Endothelial cell of umbilical vein (primary cell): ENCODE results near the gene TMEM108. TPM values are rescaled to one million over a fixed set of nuclear protein-coding genes. Genes with fewer than 3 reads are reported as not detected.

Source experiments
- BruUV-seq: library from RNA; stranded (reverse); fragments of 400-500 nt; replicated peaks from 2 replicates; lab custom pipeline; 2021; lab: Mats Ljungman, UMichigan
- CTCF ChIA-PET: fragments of 300-600, 350-600 bp; sonication (Branson Sonifier 250); formaldehyde crosslinking; loops from one replicate; lab custom pipeline; 2021; ENCODE audit warnings: antibody characterized with exemption, inconsistent platforms; lab: Charles Lee
- POLR2A ChIA-PET: fragments of 300-600, 350-600 bp; sonication (Branson Sonifier 250); formaldehyde crosslinking; loops from one replicate; lab custom pipeline; 2021; ENCODE audit warnings: antibody characterized with exemption, inconsistent platforms; lab: Charles Lee
- DNase-seq: peaks from one replicate; pipeline ENCODE4 v3.0.0-alpha.2; 2011; ENCODE audit warnings: low read depth, low spot score
- FAIRE-seq: peaks from 2 replicates; lab custom pipeline; 2011; peaks lifted over from hg19 to GRCh38; lab: Jason Lieb, UNC
- H2AFZ ChIP-seq: 2 replicates; pipeline ENCODE4 v1.6.0; 2012; ENCODE audit warnings: low read depth, low read length, control low read depth, inconsistent platforms
- H3K27ac ChIP-seq: 2 replicates; pipeline ENCODE4 v1.5.1; 2011; ENCODE audit warnings: low read depth, mild to moderate bottlenecking, control low read depth, low read length, moderate library complexity; ENCODE audit not compliant: insufficient read depth
- H3K27me3 ChIP-seq, 2 experiments: 2 replicates each; pipeline versions ENCODE4 v1.6.0 to v1.6.1; 2011; ENCODE audit warnings: low read length in 2 of 2, mixed read lengths in 1 of 2; ENCODE audit not compliant: control insufficient read depth in 2 of 2, insufficient read depth in 2 of 2
- H3K36me3 ChIP-seq, 2 experiments: 2 replicates in 1 of 2; 3 replicates in 1 of 2; pipeline ENCODE4 v1.5.1; 2011; ENCODE audit warnings: low read length in 2 of 2, mild to moderate bottlenecking in 1 of 2, moderate library complexity in 1 of 2; ENCODE audit not compliant: control insufficient read depth in 2 of 2, insufficient read depth in 2 of 2; ENCODE audit errors: extremely low read depth in 1 of 2
- H3K4me1 ChIP-seq: 3 replicates; pipeline ENCODE4 v1.5.1; 2011; ENCODE audit warnings: mild to moderate bottlenecking, low read length; ENCODE audit not compliant: control insufficient read depth, insufficient read depth; ENCODE audit errors: extremely low read depth
- H3K4me2 ChIP-seq: 2 replicates; pipeline ENCODE4 v1.6.1; 2011; ENCODE audit warnings: low read length, control low read depth, mixed read lengths; ENCODE audit not compliant: insufficient read depth
- H3K4me3 ChIP-seq, 3 experiments: fragments of 200-600 bp in 1 of 3; sonication (generic), shearing (Covaris generic) in 1 of 3; replicated peaks in 1 of 3; 2 replicates each; pipeline ENCODE4 v1.5.1; 2011 to 2016; ENCODE audit warnings: control low read depth in 3 of 3, low read length in 3 of 3, mild to moderate bottlenecking in 2 of 3, inconsistent platforms in 1 of 3, low read depth in 1 of 3, moderate library complexity in 1 of 3; ENCODE audit not compliant: insufficient read depth in 1 of 3
- H3K79me2 ChIP-seq: 2 replicates; pipeline ENCODE4 v1.6.0; 2012; ENCODE audit warnings: low read length, inconsistent platforms; ENCODE audit not compliant: control insufficient read depth, insufficient read depth
- H3K9ac ChIP-seq: replicated peaks from 2 replicates; pipeline ENCODE3; 2011; ENCODE audit warnings: low read length, control low read depth; ENCODE audit not compliant: insufficient read depth; ENCODE audit errors: extremely low read depth
- H3K9me1 ChIP-seq: replicated peaks from 3 replicates; pipeline ENCODE4 v1.6.0; 2011; ENCODE audit warnings: mild to moderate bottlenecking, low read length; ENCODE audit not compliant: control insufficient read depth, insufficient read depth; ENCODE audit errors: extremely low read depth
- H3K9me3 ChIP-seq: replicated peaks from 2 replicates; pipeline ENCODE4 v1.5.1; 2012; ENCODE audit warnings: low read length, inconsistent platforms; ENCODE audit not compliant: control insufficient read depth, insufficient read depth
- H4K20me1 ChIP-seq: replicated peaks from 2 replicates; pipeline ENCODE3; 2011; ENCODE audit warnings: mild to moderate bottlenecking, low read length; ENCODE audit not compliant: control insufficient read depth, insufficient read depth; ENCODE audit errors: extremely low read depth
- EZH2 ChIP-seq: IDR thresholded peaks from 2 replicates; pipeline ENCODE4 v1.6.1; 2012; ENCODE audit warnings: borderline replicate concordance, low read depth, mild to moderate bottlenecking, moderate library complexity, low read length, inconsistent platforms; ENCODE audit not compliant: severe bottlenecking
- FOS ChIP-seq: IDR thresholded peaks from 2 replicates; pipeline ENCODE4 v1.6.1; 2011; ENCODE audit warnings: mild to moderate bottlenecking, low read length, moderate library complexity, borderline replicate concordance; ENCODE audit not compliant: insufficient read depth
- GATA2 ChIP-seq: IDR thresholded peaks from 2 replicates; pipeline ENCODE4 v1.7.0; 2011; ENCODE audit warnings: low read depth, mild to moderate bottlenecking, moderate library complexity, mixed read lengths, low read length; ENCODE audit not compliant: insufficient read length, insufficient read depth
- JUN ChIP-seq: IDR thresholded peaks from 2 replicates; pipeline ENCODE4 v1.6.1; 2011; ENCODE audit warnings: borderline replicate concordance, low read depth; ENCODE audit not compliant: insufficient read length, insufficient read depth
- MAX ChIP-seq: IDR thresholded peaks from 2 replicates; pipeline ENCODE4 v1.6.1; 2011; ENCODE audit not compliant: insufficient read depth, insufficient read length
- POLR2A ChIP-seq: IDR thresholded peaks from 2 replicates; pipeline ENCODE4 v1.6.1; 2012; ENCODE audit warnings: low read depth, mild to moderate bottlenecking, control low read depth, low read length
- POLR2AphosphoS5 ChIP-seq: IDR thresholded peaks from 2 replicates; pipeline ENCODE4 v1.6.1; 2012; ENCODE audit warnings: low read depth, mild to moderate bottlenecking, control low read depth, low read length, moderate library complexity; ENCODE audit not compliant: insufficient read depth
- dilution Hi-C: fragments of 300-500 bp; cut with MboI; formaldehyde crosslinking; loops from one replicate; pipeline ENCODE4 v1.15.0; 2019; ENCODE audit warnings: low sequenced_read_pairs; ENCODE audit not compliant: extremely low pct_ligation_motif_present
- intact Hi-C: fragments of 100-400 bp; cut with micrococcal nuclease; formaldehyde crosslinking; loops from one replicate; pipeline ENCODE4 v1.10.0; 2022
- polyA plus RNA-seq, 4 experiments: library from polyadenylated mRNA; depleted of rRNA in 3 of 4; stranded (reverse) in 3 of 4; unstranded in 1 of 4; fragments of >200 nt; gene quantifications; 2 replicates each; pipeline versions ENCODE4 v1.2.1 to v1.2.3, GENCODE V29; 2011 to 2012; ENCODE audit warnings: missing spikeins in 1 of 4
- total RNA-seq: library from RNA; stranded (reverse); gene quantifications from 2 replicates; pipeline ENCODE4 v1.2.3, GENCODE V29; 2021

The TMEM108 gene
- total and polyA plus RNA-seq, 2 donors (not counting 3 experiments of a cell fraction or from before 2014, with no cell fraction given): 0.40 to 1.1 TPM

GRCh38 chr3:133276594-133276993 lies 238.4 kb downstream of the TMEM108 start:
- no peak for FAIRE-seq
- TF ChIP-seq JUN (no peak), EZH2 (no peak), GATA2 (no peak), POLR2A (no peak)
- Histone ChIP-seq H3K9me3 (no peaks in the 10 kb centered on the region), H3K9ac (no peak overlapping the region), H3K27ac (no peak overlapping the region), H3K9me1 (no peaks in the 10 kb centered on the region), H3K27me3 (no peaks in the 10 kb centered on the region), H3K4me3 (no peak overlapping the region), H3K79me2 (no peaks in the 10 kb centered on the region), H3K4me1 (peaks cover 3% of the 10 kb centered on the region), H3K36me3 (no peaks in the 10 kb centered on the region), H4K20me1 (no peaks in the 10 kb centered on the region), H3K4me2 (no peak overlapping the region), H2AFZ (no peak overlapping the region)
- ChIA-PET POLR2A (no interaction called here), CTCF (no interaction called here)
- DNase-seq: no peak
- BruUV-seq: no TSS peak
- intact Hi-C loops: no loop called here
- dilution Hi-C loops: no loop called here

- H3K9me1 ChIP-seq: no peaks in the 10 kb centered on the region
- no peak overlapping the region for H3K4me3 ChIP-seq
- ChIA-PET CTCF (interaction anchor here (0.9 to 1.1 kb wide), 3 partner anchors 20 to 237 kb away, joined by 3 to 5 read pairs (median 5); no protein-coding TSS in a partner anchor), POLR2A (no interaction called here)
- dilution Hi-C loops (no loop called here), intact Hi-C loops (no loop called here)
- no TSS peak for BruUV-seq
- no peaks in the 10 kb centered on the region for H3K9me3 ChIP-seq
- H3K36me3 ChIP-seq: no peaks in the 10 kb centered on the region
- peak; percentile 98 for FAIRE-seq
- H3K27me3 ChIP-seq: no peaks in the 10 kb centered on the region
- peak overlapping the region; percentile 36 for H3K4me2 ChIP-seq
- peaks cover 3% of the 10 kb centered on the region for H3K4me1 ChIP-seq
- no peak for TF ChIP-seq GATA2
- no peak for TF ChIP-seq MAX
- no peak for TF ChIP-seq POLR2A
- TF ChIP-seq POLR2AphosphoS5: no peak
- TF ChIP-seq FOS: peak; percentile 73
- TF ChIP-seq EZH2: no peak
- TF ChIP-seq JUN: peak; percentile 27
- H3K27ac ChIP-seq: no peak overlapping the region
- H2AFZ ChIP-seq: no peak overlapping the region
- no peak overlapping the region for H3K9ac ChIP-seq
- peak; percentile 79 for DNase-seq
- H3K79me2 ChIP-seq: no peaks in the 10 kb centered on the region
- H4K20me1 ChIP-seq: no peaks in the 10 kb centered on the region
Measured at GRCh38 chr3:133277813-133278212, 239.6 kb downstream of the TMEM108 start.
